Measurements from ENCODE around the gene KRTAP15-1.

Gene KRTAP15-1

GRCh38 chr21:30487336-30487735 is 47.3 kb downstream of the KRTAP15-1 start, which contains the start of gene KRTAP19-2:
TSS of gene KRTAP19-2 (minus strand) at chr21:30487436. CDS start at chr21:30487348, 88 bp downstream.
- DNase-seq (ENCODE audit: low read depth in 2 of 2) = no peak

Measured in activated CD8-positive, alpha-beta memory T cell treated with anti-CD3 and anti-CD28 coated beads for 4 hours (primary cell).